ENCODE results near the gene PROSER3.

PROSER3 gene

GRCh38 chr19:35738021-35738886 lies 19.7 kb upstream of the PROSER3 start:
- in situ Hi-C loops (cut with MboI; ENCODE audit: low sequenced_read_pairs), result no loop called here

DNA sequence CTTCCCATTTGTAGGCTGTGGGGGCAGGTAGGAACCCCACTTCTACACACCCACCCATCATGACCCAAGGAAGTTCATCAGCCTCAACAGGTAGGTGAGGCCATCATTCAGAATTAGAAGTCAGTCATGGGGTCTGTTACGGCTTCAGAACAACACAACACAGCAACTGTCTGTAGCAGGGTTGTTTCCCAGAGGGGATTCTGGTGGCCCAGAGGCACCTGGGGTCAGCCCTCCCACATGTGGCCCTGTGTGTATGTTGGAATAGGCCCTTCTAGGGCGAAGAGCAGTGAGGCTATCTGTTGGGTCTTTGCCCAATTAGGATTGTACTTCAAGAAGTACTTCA lies 19.1 kb upstream of the PROSER3 start:
- in situ Hi-C loops (cut with MboI; ENCODE audit: low sequenced_read_pairs), result no loop called here

- in situ Hi-C loops (cut with MboI; ENCODE audit: low sequenced_read_pairs), result no loop called here
Observed at GRCh38 chr19:35739275-35740107, 18.5 kb upstream of the PROSER3 start.

DNA sequence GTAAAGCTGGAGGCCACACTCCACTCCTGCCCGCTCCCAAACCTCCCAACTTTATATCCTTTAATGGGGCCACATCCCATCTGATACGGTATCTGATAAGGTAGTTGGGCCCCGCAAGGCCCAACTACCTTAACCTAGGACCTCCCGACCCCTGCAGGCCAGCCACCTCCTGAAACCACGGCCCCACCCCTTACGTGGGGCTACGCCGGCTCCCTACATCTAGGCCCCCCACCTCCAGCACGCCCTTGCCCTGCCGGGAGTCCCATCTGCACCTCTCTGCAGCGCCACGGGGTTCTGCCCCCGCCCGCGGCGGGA lies 17.9 kb upstream of the PROSER3 start:
- in situ Hi-C loops (cut with MboI; ENCODE audit: low sequenced_read_pairs), result no loop called here

GRCh38 chr19:35740423-35741202 lies 17.4 kb upstream of the PROSER3 start:
- in situ Hi-C loops (cut with MboI; ENCODE audit: low sequenced_read_pairs), result no loop called here

DNA sequence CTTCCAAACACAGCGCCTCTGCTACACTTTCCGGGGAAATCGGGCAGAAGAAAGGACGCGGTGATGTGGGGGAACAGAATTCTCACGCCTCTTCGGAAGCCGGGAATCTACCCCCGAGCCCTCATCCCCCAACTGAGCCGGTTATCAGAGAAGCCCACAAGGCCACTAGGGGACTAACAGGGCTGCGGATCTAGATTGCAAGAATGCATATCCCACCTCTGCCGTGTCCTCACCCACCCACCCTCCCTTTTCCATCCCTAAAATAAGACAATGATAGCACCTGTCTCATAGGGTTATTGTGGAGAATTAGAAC lies 16.8 kb upstream of the PROSER3 start:
- in situ Hi-C loops (cut with MboI; ENCODE audit: low sequenced_read_pairs), result no loop called here

DNA sequence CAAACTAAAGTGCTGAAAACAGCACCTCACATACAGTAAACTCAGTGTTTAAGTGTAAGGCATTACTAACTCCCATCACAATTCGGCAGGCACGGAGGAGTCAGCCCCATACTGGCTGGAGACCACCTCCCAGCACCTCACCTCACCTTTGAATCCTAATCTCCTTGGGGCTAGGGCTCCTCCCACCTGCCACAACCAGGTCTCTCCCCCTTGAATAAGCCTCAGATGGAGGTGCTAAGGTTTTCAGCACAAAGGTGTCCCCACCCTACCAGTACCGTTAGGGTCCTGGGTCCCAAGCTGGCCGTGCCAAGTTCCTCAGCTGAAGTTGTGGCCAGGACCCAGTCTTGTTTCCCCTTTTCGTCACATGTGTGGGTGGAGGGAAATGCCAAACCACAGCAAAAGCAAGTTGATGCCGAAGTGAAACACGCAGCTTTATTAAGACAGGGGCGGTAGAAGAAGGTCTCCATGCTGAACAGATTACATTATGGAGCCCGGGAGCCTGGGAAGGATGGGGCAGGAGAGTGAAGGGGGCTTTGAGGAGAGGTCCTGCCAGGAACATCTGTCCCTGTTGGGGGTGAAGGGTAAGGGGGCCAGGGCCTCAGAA lies 15.8 kb upstream of the PROSER3 start, which contains the start of gene IGFLR1:
Gene IGFLR1 (minus strand): TSS at position 332 of the 604 bp plus-strand sequence. CDS start 1,272 bp downstream, outside the sequence.
- in situ Hi-C loops (cut with MboI; ENCODE audit: low sequenced_read_pairs), result no loop called here

DNA sequence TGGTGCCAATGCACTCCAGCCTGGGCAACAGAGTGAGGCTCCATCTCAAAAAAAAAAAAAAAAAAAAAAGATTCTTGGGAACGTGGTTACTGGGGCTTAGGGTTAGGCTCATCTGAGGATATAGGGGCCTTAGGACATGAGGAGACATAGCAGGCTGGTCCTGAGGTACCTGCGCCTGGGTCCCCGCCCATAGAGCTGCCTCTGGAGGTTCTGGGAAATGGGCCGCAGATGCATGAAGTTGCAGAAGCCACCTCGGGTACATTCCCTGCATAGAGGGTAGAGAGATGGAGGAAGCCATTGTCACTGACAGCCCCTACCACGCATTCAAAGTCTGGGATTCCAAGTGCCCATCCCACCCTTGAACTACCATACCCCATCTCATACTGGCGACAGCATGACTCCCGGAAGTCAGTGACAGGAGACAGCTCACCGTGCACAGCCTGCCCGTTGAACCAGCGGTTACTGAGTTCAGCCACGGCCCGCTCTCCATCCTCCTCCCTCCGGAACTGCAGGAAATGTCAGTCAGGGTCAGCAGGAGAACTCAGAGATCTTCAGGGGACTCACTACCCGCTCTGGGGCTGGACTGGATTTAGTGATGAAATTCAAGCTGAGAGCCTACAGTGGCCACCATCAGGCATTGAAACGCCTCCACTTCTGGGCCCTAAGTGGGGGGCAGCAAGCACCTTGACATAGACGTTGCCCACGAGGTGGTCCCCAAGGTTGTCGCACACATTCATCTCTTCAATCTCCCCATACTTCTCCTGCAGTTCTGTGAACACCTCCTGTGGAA lies 14.1 kb upstream of the PROSER3 start:
- in situ Hi-C loops (cut with MboI; ENCODE audit: low sequenced_read_pairs), result no loop called here

DNA sequence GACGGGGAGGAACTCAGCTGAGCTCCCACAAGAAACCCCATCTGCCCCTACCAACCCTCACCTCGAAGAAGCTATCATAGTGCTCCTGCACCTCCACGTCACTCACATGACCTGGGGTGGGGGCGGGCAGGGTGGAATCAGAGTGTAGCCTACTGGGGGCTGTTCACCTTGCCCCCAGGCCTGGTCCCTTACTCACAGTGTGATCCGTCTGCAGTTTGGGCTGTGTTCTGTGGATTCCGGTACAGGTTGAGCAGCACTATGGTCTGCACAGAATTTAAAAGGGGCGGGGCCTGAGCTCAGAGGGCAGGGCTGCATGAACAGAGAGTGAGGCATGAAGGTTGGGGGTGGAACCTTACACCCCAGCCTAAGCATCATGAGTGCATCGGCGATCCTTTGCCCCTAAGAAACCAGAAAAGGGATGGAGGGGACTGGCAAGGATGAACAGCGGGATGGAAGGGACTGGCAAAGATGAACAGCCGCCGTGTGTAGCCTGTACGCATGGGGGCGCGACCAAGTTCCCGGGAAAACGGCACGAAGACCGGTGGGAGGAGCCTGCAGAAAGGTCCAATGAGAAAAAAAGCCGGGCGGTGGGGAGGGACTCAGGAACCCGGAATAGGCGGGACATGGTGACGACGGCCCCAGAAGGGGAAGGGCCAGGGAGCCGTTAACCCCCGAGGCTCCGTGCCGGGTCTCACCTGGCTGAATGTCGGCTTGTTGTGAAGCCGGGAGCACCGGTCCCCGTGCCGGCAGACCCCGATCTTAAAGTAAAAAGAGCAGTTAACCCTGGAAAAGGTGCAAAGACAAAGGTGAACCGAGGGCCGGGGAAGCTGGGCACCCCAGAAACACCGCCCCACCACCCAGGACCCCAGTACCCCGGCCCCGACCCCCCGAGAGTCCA lies 13.3 kb upstream of the PROSER3 start:
- in situ Hi-C loops (cut with MboI; ENCODE audit: low sequenced_read_pairs), result no loop called here

- in situ Hi-C loops (cut with MboI; ENCODE audit: low sequenced_read_pairs), result no loop called here
Observed at GRCh38 chr19:35745328-35746086, 12.5 kb upstream of the PROSER3 start, which contains the start of the genes PSENEN and U2AF1L4. Gene PSENEN (plus strand): TSS chr19:35745651. CDS start chr19:35745931, 280 bp downstream. Gene U2AF1L4 (minus strand): TSS chr19:35745418. CDS start chr19:35745391, 27 bp downstream.

- in situ Hi-C loops (cut with MboI; ENCODE audit: low sequenced_read_pairs), result no loop called here
Observed at GRCh38 chr19:35746087-35746462, 11.9 kb upstream of the PROSER3 start.

GRCh38 chr19:35746531-35746930 lies 11.4 kb upstream of the PROSER3 start:
- in situ Hi-C loops (cut with MboI; ENCODE audit: low sequenced_read_pairs), result no loop called here

- in situ Hi-C loops (cut with MboI; ENCODE audit: low sequenced_read_pairs), result no loop called here
Observed at GRCh38 chr19:35748106-35749020, 9.6 kb upstream of the PROSER3 start, which contains the start of gene LIN37. Gene LIN37 (plus strand): TSS chr19:35748576. CDS start chr19:35748725, 149 bp downstream.

DNA sequence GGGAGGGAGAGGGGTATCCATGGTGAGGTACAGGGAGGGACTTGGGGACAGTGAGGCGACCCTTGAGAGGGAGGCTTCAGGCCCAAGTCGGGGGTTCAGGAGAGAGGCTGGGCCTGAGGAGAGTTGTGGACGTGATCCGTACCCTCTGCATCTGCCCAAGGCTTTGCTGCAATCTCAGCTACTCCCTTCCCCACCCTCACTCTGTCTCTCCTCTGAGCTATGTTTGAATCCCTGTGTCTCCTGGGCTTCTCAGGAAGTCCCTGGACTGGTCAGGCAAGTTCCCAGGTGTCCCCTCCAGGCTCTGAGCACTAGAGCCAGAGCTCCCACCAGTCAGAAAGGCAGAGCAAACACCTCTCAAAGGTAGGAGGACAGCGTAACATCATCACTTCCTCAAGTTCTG lies 7.8 kb upstream of the PROSER3 start:
- in situ Hi-C loops (cut with MboI; ENCODE audit: low sequenced_read_pairs), result no loop called here

DNA sequence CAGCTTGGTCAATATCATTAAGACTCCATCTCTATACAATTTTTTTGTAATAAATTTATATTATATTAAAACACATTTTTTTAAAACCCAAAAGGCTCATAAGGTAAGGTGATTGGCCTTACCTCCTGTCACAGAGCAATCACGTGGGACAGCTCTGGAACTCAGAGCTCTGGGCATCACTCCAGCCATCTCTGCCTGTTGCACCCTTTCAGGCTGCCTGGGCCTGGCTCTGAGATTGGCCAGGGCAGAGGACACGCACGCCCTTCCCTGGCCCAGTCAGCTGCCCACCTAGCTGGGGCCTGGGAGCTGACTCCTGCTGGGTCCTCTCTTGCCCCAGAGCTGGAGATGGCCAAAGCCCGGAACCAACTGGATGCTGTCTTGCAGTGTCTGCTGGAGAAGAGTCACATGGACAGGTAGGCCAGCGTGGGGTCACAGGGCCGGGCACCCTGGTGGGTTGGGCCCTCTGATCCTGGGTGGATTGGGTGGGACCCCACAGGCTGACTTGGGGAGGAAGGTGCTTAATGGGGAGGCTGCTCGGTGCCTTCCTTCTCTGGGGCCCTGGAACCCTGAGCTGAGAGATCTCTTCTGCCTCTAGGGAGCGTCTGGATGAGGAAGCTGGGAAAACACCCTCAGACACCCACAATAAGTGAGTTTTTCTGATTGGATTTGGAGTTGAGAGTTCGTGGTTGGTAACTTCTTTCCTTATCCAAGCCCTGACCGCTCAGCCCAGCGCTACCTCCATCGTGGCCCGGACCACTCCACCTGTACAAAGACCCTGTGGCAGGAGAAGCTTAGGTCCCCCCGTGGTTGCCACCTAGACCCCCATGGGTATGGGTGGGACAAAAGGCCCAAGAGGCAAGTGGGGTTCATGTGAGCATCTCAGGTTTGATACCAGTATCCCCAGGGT lies 5.9 kb upstream of the PROSER3 start:
- in situ Hi-C loops (cut with MboI; ENCODE audit: low sequenced_read_pairs), result no loop called here

- in situ Hi-C loops (cut with MboI; ENCODE audit: low sequenced_read_pairs), result no loop called here
Observed at GRCh38 chr19:35752746-35753350, 5.1 kb upstream of the PROSER3 start.

Data from hTERT RPE-1 (cell line).